Measurements from ENCODE around the gene TNK1.

GRCh38 chr17:7408863-7409262 lies 28.0 kb downstream of the TNK1 start:
- TF ChIP-seq CTCF (IDR thresholded peaks at IDR 0.05; ENCODE audit: low read length) (no peak), EZH2 (IDR thresholded peaks at IDR 0.05; ENCODE audit: borderline replicate concordance, low read length) (no peak)
